Medulla oblongata (tissue), 1 donor: Measurements from ENCODE around the gene GDE1.

Experiments
- DNase-seq: peaks from one replicate; pipeline ENCODE4 v3.0.0-alpha.2; 2015; ENCODE audit errors: extremely low spot score

GDE1 gene

GRCh38 chr16:19486051-19486450 lies 35.8 kb downstream of the GDE1 start:
- no peak for DNase-seq

GRCh38 chr16:19485611-19486010 lies 36.3 kb downstream of the GDE1 start:
- DNase-seq: no peak

- DNase-seq: no peak
These were observed 37.8 kb downstream of the GDE1 start for GRCh38 chr16:19484096-19484495.

- DNase-seq: no peak
These were observed 39.6 kb downstream of the GDE1 start for GRCh38 chr16:19482291-19482690.

GRCh38 chr16:19481769-19482168 lies 40.1 kb downstream of the GDE1 start:
- DNase-seq: no peak

- DNase-seq: no peak
These were observed 40.6 kb downstream of the GDE1 start for GRCh38 chr16:19481296-19481695.

GRCh38 chr16:19479302-19479721 lies 42.6 kb downstream of the GDE1 start:
- DNase-seq: no peak

GRCh38 chr16:19478505-19478904 lies 43.4 kb downstream of the GDE1 start:
- no peak for DNase-seq

- no peak for DNase-seq
These were observed 47.3 kb downstream of the GDE1 start for GRCh38 chr16:19474617-19475016.

- no peak for DNase-seq
These were observed 49.4 kb downstream of the GDE1 start for GRCh38 chr16:19472482-19472881.

- DNase-seq: no peak
These were observed 53.6 kb downstream of the GDE1 start for GRCh38 chr16:19468300-19468699.

GRCh38 chr16:19463468-19464315 lies 58.2 kb downstream of the GDE1 start:
- no peak for DNase-seq

- no peak for DNase-seq
These were observed 61.5 kb downstream of the GDE1 start for GRCh38 chr16:19460397-19460796.

GRCh38 chr16:19458722-19459379 lies 63.0 kb downstream of the GDE1 start:
- no peak for DNase-seq
